Measurements from ENCODE around the gene NPC1L1. TPM values are rescaled to one million over a fixed set of nuclear protein-coding genes. Genes with fewer than 3 reads are reported as not detected.

NPC1L1 gene
- total RNA-seq, 1 donor from 2014 or later = 0.19 TPM

- intact Hi-C loops (cut with DNase I) = no loop called here
- no peak for DNase-seq (ENCODE audit: low spot score)
Observed at GRCh38 chr7:44539669-44540506, 1.2 kb downstream of the NPC1L1 start.

DNA sequence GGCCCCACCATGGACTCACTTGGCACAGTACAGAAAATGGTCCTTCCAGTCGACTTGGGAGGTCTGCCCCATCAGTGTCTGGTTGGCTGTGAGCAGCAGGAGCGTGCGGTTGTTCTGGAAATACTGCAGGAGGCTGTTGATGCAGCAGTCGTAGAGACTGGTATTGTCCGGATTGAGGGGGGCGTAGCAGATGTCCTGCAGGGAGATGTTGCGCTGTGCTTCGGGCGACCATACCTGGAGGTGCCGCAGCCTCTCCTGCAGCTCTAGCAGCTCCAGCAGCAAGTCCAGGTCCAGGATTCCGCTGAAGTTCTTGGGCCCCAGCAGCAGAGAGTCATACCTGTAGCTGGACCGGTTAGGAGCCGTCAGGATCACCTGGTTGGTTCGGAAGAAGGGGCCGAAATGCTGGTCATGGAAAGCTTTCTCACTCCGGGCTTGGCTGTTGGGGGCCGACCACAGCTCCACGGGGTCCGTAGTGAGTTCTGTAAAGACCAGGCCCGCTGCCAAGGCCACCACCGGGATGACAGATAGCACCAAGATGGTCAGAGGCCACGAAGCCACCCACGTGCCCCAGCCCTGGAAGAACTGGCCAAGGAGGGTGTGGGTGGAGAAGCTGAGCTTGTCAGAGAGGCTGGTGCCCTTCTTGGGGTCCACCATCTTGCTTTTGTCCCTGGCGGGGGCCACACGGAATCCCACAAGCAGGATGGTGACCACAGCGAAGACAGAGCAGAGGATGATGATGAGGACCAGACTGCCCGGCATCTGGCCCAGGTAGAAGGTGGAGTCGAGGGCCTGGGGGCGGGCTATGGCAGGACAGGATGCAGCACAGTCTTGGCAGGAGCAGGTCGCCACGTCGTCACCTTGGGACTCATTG is 2.1 kb downstream of the NPC1L1 start:
- intact Hi-C loops (cut with DNase I) = no loop called here
- DNase-seq (ENCODE audit: low spot score) = no peak

DNA sequence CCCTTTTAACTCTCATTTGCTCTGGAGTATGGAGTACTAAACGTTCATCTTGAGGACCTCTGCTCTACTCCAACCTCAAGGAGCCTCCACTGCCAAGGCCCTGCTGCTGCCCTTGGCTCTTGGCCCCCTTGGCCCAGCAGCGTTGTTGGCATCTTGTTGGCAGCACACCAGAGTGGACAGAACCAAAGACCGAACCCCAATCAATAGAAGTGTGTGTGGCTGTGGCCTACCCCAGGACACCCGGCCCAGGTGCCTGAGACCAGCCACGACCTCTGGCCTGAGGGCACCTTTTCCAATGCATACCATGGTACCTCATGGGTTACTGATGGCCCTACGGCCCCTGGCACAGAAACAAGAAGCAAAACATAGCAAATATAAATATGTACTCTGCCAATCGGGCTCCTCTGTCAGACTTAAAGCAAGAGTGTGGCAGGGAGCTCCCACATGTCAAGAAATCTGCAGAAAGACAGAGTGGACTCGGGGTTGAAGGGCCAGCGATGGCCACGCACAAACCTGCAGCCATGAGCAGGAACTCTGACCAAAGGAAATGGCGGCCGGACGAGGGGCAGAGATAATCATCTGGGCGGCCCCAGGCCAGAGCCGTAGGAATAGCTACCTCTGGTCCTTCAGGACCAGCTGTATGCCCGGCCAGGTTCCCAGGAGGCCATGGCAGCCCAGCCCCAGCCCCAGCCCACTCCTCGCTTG is 2.9 kb downstream of the NPC1L1 start:
- DNase-seq (ENCODE audit: low spot score) = no peak
- intact Hi-C loops (cut with DNase I) = no loop called here

GRCh38 chr7:44537442-44537841 is 3.7 kb downstream of the NPC1L1 start:
- DNase-seq (ENCODE audit: low spot score) = no peak
- intact Hi-C loops (cut with DNase I) = no loop called here

DNA sequence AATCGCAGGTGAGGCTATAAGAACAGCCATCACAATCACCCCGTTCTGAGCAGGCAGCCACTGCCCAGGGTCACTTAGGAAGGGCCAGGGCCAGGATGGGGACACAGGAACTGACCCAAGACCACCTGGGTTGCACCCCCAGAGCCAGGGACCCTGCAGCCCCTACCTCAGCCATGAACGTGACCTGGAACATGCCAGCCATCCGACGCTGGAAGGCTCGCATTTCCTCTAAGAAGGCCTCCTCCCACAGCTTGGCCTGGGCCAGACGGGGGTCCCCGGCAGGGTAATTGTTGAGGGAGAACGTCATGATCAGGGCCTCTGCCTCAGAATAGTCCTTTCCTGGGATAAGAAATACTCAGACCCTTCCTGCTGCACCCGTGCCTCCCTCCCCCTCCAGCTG is 5.0 kb downstream of the NPC1L1 start:
- DNase-seq (ENCODE audit: low spot score) = no peak

GRCh38 chr7:44535348-44536064 is 5.6 kb downstream of the NPC1L1 start:
- intact Hi-C loops (cut with DNase I) = no loop called here
- DNase-seq (ENCODE audit: low spot score) = no peak

More for the DNA sequence above, 5.0 kb downstream of the NPC1L1 start:
- intact Hi-C loops (cut with DNase I) = no loop called here

DNA sequence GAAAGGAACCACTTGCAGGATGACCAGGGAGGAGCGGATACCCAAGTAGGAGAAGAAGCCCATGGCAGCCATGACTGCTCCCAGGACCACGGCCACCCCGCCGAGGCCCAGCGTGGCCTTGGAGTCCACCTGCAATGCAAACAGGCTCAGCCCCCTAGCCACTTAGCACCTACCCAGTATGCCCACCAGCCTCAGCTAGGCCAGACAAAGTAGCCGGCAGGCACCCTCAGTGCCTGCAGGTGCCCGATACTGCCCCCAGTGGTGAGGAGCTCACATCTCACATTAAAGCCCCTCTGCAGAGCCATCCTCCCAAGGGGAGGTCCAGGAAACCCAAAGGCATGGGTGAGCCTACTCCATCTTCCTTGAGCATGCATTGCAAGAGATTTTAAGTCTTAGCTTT is 6.6 kb downstream of the NPC1L1 start:
- intact Hi-C loops (cut with DNase I) = no loop called here

DNA sequence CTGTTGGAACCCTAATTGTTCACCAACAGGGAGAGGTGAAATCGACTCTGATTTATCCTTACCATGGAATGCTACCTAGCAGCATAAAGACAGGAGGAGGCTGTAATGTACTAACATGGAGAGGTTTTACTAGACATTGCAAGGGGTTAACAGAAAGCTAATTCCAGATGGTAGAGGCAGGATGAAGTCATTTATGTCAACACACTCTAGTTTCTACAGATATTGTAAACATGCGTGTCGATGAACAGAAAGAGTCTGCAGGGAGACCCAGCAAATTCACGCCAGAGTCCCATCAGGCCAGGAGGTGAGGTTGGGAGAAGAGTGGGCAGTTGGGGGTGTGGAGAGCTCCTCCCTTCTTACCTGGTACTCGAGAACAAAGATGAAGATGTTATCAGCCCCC is 7.0 kb downstream of the NPC1L1 start:
- intact Hi-C loops (cut with DNase I) = no loop called here
- no peak for DNase-seq (ENCODE audit: low spot score)

More for the DNA sequence above, 6.6 kb downstream of the NPC1L1 start:
- DNase-seq (ENCODE audit: low spot score) = no peak

DNA sequence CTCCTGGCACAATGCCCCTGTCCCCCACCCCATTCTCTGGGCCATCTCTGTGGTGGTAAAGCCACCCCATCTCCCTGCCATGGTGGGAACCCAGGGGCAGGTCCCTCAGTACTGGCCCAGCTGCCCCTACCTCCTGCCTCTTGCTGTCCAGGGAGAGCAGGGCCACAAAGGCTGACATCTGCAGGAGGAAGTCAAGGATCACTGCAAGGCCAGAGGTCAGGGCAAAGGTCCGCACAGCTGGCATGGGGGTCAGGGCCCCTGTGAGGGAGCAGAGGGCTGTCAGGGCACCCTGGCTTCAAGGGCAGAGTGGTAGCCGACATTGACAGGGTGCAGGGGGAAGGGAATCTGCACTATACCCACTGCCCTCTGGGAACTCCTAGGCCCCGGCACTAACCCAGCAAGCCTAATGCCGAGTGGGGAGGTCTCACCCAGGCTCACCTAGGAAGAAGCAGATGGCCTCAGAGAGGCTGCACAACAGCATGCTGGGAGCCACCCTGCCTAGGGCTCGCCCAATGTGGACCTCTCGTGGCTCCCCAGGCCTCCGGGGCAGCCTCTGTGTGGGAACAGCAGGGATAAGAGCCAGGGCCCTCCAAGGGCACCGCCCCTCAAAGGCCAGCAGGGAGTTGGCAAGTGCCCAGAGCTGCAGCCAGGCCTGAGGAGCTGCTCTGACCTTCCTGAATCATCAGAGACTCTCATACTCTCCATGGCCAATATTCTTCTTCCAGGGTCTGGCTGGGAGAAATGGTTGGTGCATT is 7.7 kb downstream of the NPC1L1 start:
- DNase-seq (ENCODE audit: low spot score) = no peak
- intact Hi-C loops (cut with DNase I) = no loop called here

DNA sequence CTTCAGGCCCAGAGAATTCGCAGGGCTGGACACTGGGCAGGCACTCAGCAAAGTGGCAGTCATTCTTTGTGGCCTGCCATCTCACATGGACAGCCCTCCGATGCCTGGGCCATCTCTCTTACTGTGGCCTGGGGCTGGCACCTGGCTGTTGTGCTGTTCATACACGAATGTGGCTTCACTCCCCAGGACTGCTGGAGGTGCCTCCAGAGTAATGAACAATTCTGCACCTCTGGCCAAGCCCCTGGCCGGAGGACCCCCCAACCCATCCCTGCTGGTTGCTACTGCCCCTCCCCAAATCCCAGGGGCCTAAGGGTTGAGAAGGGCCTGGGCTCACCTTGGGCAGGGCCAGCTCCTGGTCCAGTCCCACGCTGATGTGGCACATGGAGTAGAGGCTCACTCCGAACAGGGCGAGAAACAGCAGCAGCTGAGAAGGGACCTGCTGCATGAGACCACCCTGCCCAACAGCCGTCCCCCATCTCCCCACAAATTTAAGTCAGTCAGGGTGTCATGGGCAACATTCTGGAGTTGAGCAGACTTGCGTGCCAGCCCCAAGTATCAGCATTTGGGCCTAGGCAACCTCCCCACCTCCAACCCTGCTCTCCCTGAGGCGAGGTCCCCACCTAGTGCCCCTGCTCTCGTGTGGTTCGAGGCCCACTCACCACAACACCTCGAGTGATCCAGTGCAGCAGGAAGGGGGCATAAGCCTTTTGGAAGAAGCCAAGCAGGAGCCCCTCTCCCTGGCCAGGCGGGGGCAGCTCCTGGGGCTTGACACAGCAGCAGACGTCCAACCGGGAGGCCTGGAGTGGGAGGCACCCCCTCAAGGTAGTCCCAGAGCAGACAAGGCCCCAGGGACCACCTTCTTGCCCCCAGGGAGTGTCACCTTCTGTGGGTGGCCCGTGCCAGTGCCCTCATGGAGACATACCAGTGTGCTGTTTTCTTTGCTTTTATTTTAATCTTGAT is 9.4 kb downstream of the NPC1L1 start:
- no peak for DNase-seq (ENCODE audit: low spot score)
- intact Hi-C loops (cut with DNase I) = no loop called here

DNA sequence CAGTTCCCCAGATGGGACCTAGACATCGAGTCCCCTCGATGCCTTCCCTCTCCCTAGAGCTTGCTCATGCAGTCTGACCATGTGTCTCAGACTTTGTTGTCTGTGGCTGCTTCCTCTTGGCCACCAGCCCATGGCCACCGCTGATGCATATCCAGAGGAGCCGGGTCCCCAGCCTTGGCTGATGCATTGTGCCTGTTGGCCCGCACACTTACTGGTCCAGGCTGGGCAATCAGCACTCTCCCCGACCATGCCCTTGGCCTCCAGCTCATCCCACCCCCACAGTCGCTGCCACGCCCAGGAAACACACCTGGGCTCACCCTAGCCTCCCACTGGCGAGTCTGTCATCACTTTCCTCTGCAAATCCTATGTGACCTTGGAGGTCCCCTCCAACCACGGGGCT is 10.1 kb downstream of the NPC1L1 start:
- intact Hi-C loops (cut with DNase I) = no loop called here
- no peak for DNase-seq (ENCODE audit: low spot score)

- DNase-seq (ENCODE audit: low spot score) = no peak
- intact Hi-C loops (cut with DNase I) = no loop called here
Observed at GRCh38 chr7:44524811-44525388, 16.2 kb downstream of the NPC1L1 start.

DNA sequence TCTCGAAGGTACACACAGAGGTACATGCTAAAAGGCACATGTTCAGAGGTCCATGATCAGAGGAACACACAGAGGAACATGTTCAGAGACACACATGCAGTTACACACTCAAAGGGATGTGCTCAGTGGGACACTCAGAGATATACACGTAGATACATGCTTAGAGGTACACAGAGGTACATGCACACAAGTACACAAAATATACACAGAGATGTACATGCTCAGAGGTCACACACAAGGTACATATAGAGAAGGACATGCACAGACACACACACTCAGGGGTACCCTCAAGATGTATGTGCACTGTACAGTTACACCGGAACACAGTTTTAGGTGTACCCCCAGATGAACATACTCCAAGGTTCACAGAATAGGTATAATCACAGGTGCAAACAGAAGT is 18.8 kb downstream of the NPC1L1 start:
- no peak for DNase-seq (ENCODE audit: low spot score)
- intact Hi-C loops (cut with DNase I) = no loop called here

DNA sequence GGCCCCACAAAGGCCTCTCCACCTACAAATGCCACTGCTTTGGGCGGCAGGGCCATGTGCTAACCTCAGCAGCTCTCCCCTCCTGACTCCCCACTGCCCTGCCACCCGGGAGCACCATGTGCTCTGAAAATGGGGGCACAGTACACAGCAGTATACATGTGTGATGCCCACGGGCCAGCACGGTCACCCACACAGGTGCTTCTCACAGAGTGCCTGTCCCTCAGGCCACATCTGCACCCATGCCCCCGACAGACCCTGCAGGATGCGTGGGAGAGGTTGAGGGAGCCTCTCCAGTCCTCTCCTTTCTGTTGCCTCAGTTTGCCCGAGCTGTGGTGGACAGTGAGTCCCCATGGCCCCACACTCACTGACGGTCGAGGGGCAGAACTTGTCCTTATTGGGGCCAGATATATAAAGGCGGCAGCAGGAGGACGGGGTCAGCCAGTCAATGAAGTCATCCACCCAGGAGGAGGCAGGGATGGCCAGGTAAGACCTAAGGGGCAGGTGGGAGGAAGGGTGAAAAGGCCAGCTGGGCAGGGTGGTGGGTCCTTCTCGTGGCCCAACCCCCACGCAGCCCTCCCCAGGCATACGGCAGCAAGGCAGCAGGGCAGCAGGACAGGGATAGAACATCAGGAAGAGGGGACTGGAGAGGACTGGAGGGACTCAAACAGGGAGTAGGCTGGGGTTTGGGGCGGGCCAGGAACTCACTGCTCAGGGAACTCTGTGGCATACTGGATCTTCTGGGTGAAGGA is 19.6 kb downstream of the NPC1L1 start:
- intact Hi-C loops (cut with DNase I) = no loop called here
- no peak for DNase-seq (ENCODE audit: low spot score)

- intact Hi-C loops (cut with DNase I) = no loop called here
- DNase-seq (ENCODE audit: low spot score) = no peak
Observed at GRCh38 chr7:44520574-44520973, 20.6 kb downstream of the NPC1L1 start.

- DNase-seq (ENCODE audit: low spot score) = no peak
- intact Hi-C loops (cut with DNase I) = no loop called here
Observed at GRCh38 chr7:44519546-44519945, 21.6 kb downstream of the NPC1L1 start.

DNA sequence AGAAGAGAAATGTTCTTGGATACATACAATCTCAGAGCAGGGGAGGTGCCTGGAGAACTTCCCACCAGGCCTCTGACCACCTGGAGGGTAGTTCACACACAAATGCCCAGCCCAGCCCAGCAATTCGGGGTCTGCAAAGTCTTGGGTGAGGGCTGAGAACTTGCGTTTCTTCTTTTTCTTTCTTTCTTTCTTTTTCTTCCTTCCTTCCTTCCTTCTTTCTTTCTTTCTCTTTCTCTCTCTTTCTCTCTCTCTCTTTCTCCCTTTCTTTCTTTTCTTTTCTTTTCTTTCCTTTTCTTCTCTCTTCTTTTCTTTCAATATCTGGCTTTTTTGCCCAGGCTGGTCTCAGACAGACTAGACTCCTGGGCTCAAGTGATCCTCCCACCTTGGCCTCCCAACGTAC is 22.4 kb downstream of the NPC1L1 start:
- no peak for DNase-seq (ENCODE audit: low spot score)
- intact Hi-C loops (cut with DNase I) = no loop called here
